ENCODE data around the gene ADRB2. TPM values are rescaled to one million over a fixed set of nuclear protein-coding genes. Genes with fewer than 3 reads are reported as not detected.

The ADRB2 gene
- total and polyA plus RNA-seq, 8 donors, result 0.37 to 20.4 (median 4.2) TPM; not detected in 1

- Histone ChIP-seq H3K36me3 (no peaks in the 10 kb centered on the region), H3K27me3 (no peaks in the 10 kb centered on the region), H3K4me3 (no peak overlapping the region), H3K9me3 (no peaks in the 10 kb centered on the region), H3K27ac (no peak overlapping the region), H3K4me1 (peaks cover 0 to 5% (median 0%) of the 10 kb centered on the region in 4 donors)
- no peak for DNase-seq
- WGBS, 5 donors, result 86 to 92% (median 89%) methylated on average over 1 of the region's 1 CpG
- intact Hi-C loops (cut with DNase I; ENCODE audit: low total_unique reads), result no loop called here
- no peak for TF ChIP-seq POLR2A (IDR thresholded peaks at IDR 0.05)
- no peak for TF ChIP-seq EP300 (IDR thresholded peaks at IDR 0.05)
Measured at GRCh38 chr5:148816357-148816756, 10.1 kb upstream of the ADRB2 start.

- Histone ChIP-seq H3K4me3 (no peak overlapping the region), H3K4me1 (peaks cover 0 to 5% (median 0%) of the 10 kb centered on the region in 4 donors), H3K27ac (no peak overlapping the region), H3K27me3 (no peaks in the 10 kb centered on the region), H3K36me3 (no peaks in the 10 kb centered on the region), H3K9me3 (no peaks in the 10 kb centered on the region)
- DNase-seq, result peak in 1 of 2 donors; percentile 54
- intact Hi-C loops (cut with DNase I; ENCODE audit: low total_unique reads), result no loop called here
- TF ChIP-seq EP300 (IDR thresholded peaks at IDR 0.05), result no peak
- no peak for TF ChIP-seq POLR2A (IDR thresholded peaks at IDR 0.05)
- no peak for TF ChIP-seq POLR2AphosphoS5 (IDR thresholded peaks at IDR 0.05)
- no peak for TF ChIP-seq CTCF (IDR thresholded peaks at IDR 0.05)
- 42 to 74% (median 68%) methylated on average over 1 of the region's 1 CpG for WGBS, 5 donors
Measured at GRCh38 chr5:148816782-148817181, 9.6 kb upstream of the ADRB2 start.

GRCh38 chr5:148817606-148818005, 8.8 kb upstream of the ADRB2 start:
- DNase-seq, result no peak
- 65 to 87% (median 83%) methylated on average over 1 of the region's 1 CpG for WGBS, 5 donors

GRCh38 chr5:148820461-148821395, 5.7 kb upstream of the ADRB2 start:
- H3K4me1 ChIP-seq, result peaks cover 4 to 18% (median 8%) of the 10 kb centered on the region in 4 donors
- H3K4me3 ChIP-seq, result no peak overlapping the region
- H3K36me3 ChIP-seq, result no peaks in the 10 kb centered on the region
- DNase-seq, result no peak
- H3K27me3 ChIP-seq, result no peaks in the 10 kb centered on the region
- H3K27ac ChIP-seq, result no peak overlapping the region
- 51 to 69% (median 64%) methylated on average over 6 of the region's 6 CpGs for WGBS, 5 donors
- intact Hi-C loops (cut with DNase I; ENCODE audit: low total_unique reads), result no loop called here
- no peak for TF ChIP-seq POLR2A (IDR thresholded peaks at IDR 0.05)
- TF ChIP-seq EP300 (IDR thresholded peaks at IDR 0.05), result no peak
- peak in 5 of 7 experiments; percentile 4 to 55 (median 44) for TF ChIP-seq CTCF (IDR thresholded peaks at IDR 0.05)
- no peaks in the 10 kb centered on the region for H3K9me3 ChIP-seq

More at GRCh38 chr5:148817606-148818005, 8.8 kb upstream of the ADRB2 start:
- H3K9me3 ChIP-seq, result no peaks in the 10 kb centered on the region
- no peak overlapping the region for H3K4me3 ChIP-seq
- intact Hi-C loops (cut with DNase I; ENCODE audit: low total_unique reads), result no loop called here
- no peak overlapping the region for H3K27ac ChIP-seq
- H3K27me3 ChIP-seq, result no peaks in the 10 kb centered on the region
- no peak for TF ChIP-seq CTCF (IDR thresholded peaks at IDR 0.05)
- no peak for TF ChIP-seq POLR2A (IDR thresholded peaks at IDR 0.05)
- no peak for TF ChIP-seq EP300 (IDR thresholded peaks at IDR 0.05)
- no peaks in the 10 kb centered on the region for H3K36me3 ChIP-seq
- H3K4me1 ChIP-seq, result peaks cover 0 to 5% (median 0%) of the 10 kb centered on the region in 4 donors

- no peaks in the 10 kb centered on the region for H3K9me3 ChIP-seq
- 44 to 62% (median 53%) methylated on average over 2 of the region's 2 CpGs for WGBS, 5 donors
Measured at GRCh38 chr5:148823871-148824270, 2.5 kb upstream of the ADRB2 start.

More at GRCh38 chr5:148823871-148824270, 2.5 kb upstream of the ADRB2 start:
- Histone ChIP-seq H3K27ac (no peak overlapping the region), H3K4me3 (no peak overlapping the region), H3K4me1 (peaks cover 5 to 39% (median 15%) of the 10 kb centered on the region in 4 donors), H3K27me3 (no peaks in the 10 kb centered on the region), H3K36me3 (no peaks in the 10 kb centered on the region)
- intact Hi-C loops (cut with DNase I; ENCODE audit: low total_unique reads), result no loop called here
- DNase-seq, result no peak
- TF ChIP-seq EP300 (IDR thresholded peaks at IDR 0.05) (no peak), POLR2AphosphoS5 (IDR thresholded peaks at IDR 0.05) (no peak), CTCF (IDR thresholded peaks at IDR 0.05) (no peak), POLR2A (IDR thresholded peaks at IDR 0.05) (no peak)

Data from stomach (tissue), 9 donors.